BE2C (cell line): ENCODE measurements around the gene MLXIP.

ENCODE experiments used
- DNase-seq: peaks from one replicate; pipeline ENCODE4 v3.0.0-alpha.2; 2020
- H3K27me3 ChIP-seq: fragments of 250-450 bp; sonication (Bioruptor Pico); 2 replicates; pipeline ENCODE4 v1.5.1; 2020; ENCODE audit warnings: mild to moderate bottlenecking
- H3K36me3 ChIP-seq: fragments of 250-450 bp; sonication (Bioruptor Pico); 2 replicates; pipeline ENCODE4 v1.5.1; 2020; ENCODE audit warnings: mild to moderate bottlenecking
- H3K4me1 ChIP-seq: fragments of 250-450 bp; sonication (Bioruptor Pico); 2 replicates; pipeline ENCODE4 v1.5.1; 2020
- H3K4me3 ChIP-seq: 2 replicates; pipeline ENCODE4 v1.5.1; 2011; ENCODE audit warnings: low read depth, low read length
- H3K9me3 ChIP-seq: fragments of 250-450 bp; sonication (Bioruptor Pico); 2 replicates; pipeline ENCODE4 v1.5.1; 2020
- CTCF ChIP-seq: IDR thresholded peaks from 2 replicates; pipeline ENCODE4 v1.5.1; 2012; ENCODE audit warnings: mild to moderate bottlenecking, low read depth, low read length

MLXIP gene

DNA sequence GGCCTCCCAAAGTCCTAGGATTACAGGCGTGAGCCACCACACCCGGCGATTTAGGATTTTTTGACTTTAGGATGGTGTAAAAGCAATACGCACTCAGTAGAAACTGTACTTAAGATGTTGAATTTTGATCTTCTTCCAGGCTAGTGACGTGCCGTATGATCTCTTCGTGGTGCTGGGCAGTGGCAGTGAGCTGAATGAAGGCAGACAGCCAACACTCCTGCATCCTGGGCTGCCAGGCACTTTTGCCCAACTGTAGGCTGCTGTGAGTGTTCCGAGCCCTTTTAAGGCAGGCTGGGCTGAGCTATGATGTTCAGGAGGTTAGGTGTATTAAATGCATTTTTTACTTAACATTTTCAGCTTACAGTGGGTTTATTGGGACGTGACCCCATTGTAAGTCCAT is 74.2 kb downstream of the MLXIP start:
- Histone ChIP-seq H3K36me3 (no peaks in the 10 kb centered on the region), H3K4me1 (peaks cover 8% of the 10 kb centered on the region), H3K27me3 (no peaks in the 10 kb centered on the region), H3K9me3 (no peaks in the 10 kb centered on the region), H3K4me3 (no peak overlapping the region)
- TF ChIP-seq CTCF, result no peak
- DNase-seq, result no peak

DNA sequence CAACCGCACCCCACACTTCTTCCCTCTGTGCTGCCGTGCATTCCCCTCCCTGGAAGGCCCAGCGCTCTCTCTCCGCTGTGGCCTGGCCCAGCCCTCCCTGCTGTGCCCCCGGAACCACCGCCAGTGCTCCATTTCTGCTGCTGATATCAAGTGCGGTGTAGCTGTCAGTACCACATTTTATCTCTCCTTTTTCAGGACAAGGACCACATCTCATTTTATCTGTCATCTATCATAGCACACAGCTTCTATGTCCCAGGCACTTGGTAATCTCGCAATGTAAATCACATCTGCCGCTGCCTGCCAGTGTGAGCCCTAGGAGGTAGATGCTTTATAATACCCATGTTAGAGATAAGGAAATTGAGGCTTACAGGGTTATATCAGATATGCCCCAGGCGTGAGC is 77.1 kb downstream of the MLXIP start:
- Histone ChIP-seq H3K4me1 (no peaks in the 10 kb centered on the region; the same call in 1 of the 2 replicates), H3K36me3 (no peaks in the 10 kb centered on the region), H3K4me3 (no peak overlapping the region), H3K27me3 (no peaks in the 10 kb centered on the region), H3K9me3 (no peaks in the 10 kb centered on the region)
- no peak for TF ChIP-seq CTCF
- DNase-seq, result no peak

GRCh38 chr12:122158700-122159285 is 80.2 kb downstream of the MLXIP start:
- no peaks in the 10 kb centered on the region for H3K36me3 ChIP-seq
- DNase-seq, result no peak
- no peak for TF ChIP-seq CTCF
- no peaks in the 10 kb centered on the region for H3K4me1 ChIP-seq
- no peaks in the 10 kb centered on the region for H3K27me3 ChIP-seq
- H3K4me3 ChIP-seq, result no peak overlapping the region
- H3K9me3 ChIP-seq, result no peaks in the 10 kb centered on the region

- TF ChIP-seq CTCF, result no peak
- no peak overlapping the region for H3K4me3 ChIP-seq
- H3K4me1 ChIP-seq, result no peaks in the 10 kb centered on the region
- no peaks in the 10 kb centered on the region for H3K27me3 ChIP-seq
- DNase-seq, result no peak
- no peaks in the 10 kb centered on the region for H3K36me3 ChIP-seq
- no peaks in the 10 kb centered on the region for H3K9me3 ChIP-seq
Measured at GRCh38 chr12:122159882-122160281, 81.3 kb downstream of the MLXIP start.

DNA sequence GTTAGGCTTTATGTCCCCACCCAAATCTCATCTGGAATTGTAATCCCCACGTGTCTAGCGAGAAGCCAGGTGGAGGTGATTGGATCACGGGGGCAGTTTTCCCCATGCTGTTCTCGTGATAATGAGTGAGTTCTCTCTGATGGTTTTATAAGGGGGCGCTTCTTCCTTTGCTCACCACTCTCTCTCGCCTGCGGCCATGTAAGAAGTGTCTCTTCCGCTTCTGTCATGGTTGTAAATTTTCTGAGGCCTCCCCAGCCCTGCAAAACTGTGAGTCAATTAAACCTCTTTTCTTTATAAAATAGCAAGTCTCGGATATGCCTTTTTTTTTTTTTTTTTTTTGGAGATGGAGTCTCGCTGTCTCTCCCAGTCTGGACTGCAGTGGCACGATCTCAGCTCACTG is 82.2 kb downstream of the MLXIP start:
- Histone ChIP-seq H3K27me3 (no peaks in the 10 kb centered on the region), H3K36me3 (no peaks in the 10 kb centered on the region), H3K4me1 (no peaks in the 10 kb centered on the region), H3K4me3 (no peak overlapping the region), H3K9me3 (no peaks in the 10 kb centered on the region)
- no peak for DNase-seq
- TF ChIP-seq CTCF, result no peak

- H3K9me3 ChIP-seq, result no peaks in the 10 kb centered on the region
- no peak for DNase-seq
- no peak overlapping the region for H3K4me3 ChIP-seq
- no peaks in the 10 kb centered on the region for H3K36me3 ChIP-seq
- H3K4me1 ChIP-seq, result no peaks in the 10 kb centered on the region
- no peaks in the 10 kb centered on the region for H3K27me3 ChIP-seq
- TF ChIP-seq CTCF, result no peak
Measured at GRCh38 chr12:122161682-122162081, 83.1 kb downstream of the MLXIP start.
